ENCODE measurements around the gene SHISA8. TPM values are rescaled to one million over a fixed set of nuclear protein-coding genes. Genes with fewer than 3 reads are reported as not detected.

Gene SHISA8
- polyA plus RNA-seq, 1 donor from 2014 or later, result 1.7 TPM

Other genes with a start within 250 kb of the SHISA8 start
- gene SNU13, start 226.2 kb downstream of the SHISA8 start, polyA plus RNA-seq, result 316 TPM
- 105 TPM for gene MEI1, start 215.6 kb downstream of the SHISA8 start, polyA plus RNA-seq
- gene CCDC134, start 114.4 kb downstream of the SHISA8 start, polyA plus RNA-seq, result 6.1 TPM
- gene SREBF2, start 82.0 kb downstream of the SHISA8 start, polyA plus RNA-seq, result 59.8 TPM
- 80.6 TPM for gene TNFRSF13C, start 11.7 kb upstream of the SHISA8 start, polyA plus RNA-seq
- 28.7 TPM for gene CENPM, start 32.1 kb upstream of the SHISA8 start, polyA plus RNA-seq
- 0.05 TPM for gene SEPTIN3, start 54.4 kb upstream of the SHISA8 start, polyA plus RNA-seq
- gene WBP2NL, start 83.7 kb upstream of the SHISA8 start, polyA plus RNA-seq, result 1.3 TPM
- gene NAGA, start 155.7 kb upstream of the SHISA8 start, polyA plus RNA-seq, result 14.4 TPM
- gene PHETA2, start 159.2 kb upstream of the SHISA8 start, polyA plus RNA-seq, result 1.6 TPM
- gene SMDT1, start 164.6 kb upstream of the SHISA8 start, polyA plus RNA-seq, result 248 TPM
- 121 TPM for gene NDUFA6, start 175.7 kb upstream of the SHISA8 start, polyA plus RNA-seq
- gene CYP2D6, start 215.7 kb upstream of the SHISA8 start, polyA plus RNA-seq, result not detected